Fibroblast of villous mesenchyme (primary cell): ENCODE results near the gene TNFRSF21. TPM values are rescaled to one million over a fixed set of nuclear protein-coding genes. Genes with fewer than 3 reads are reported as not detected.

Experiments
- DNase-seq: peaks from one replicate; pipeline ENCODE4 v3.0.0-alpha.2; 2010; ENCODE audit warnings: low read depth
- H3K4me3 ChIP-seq: 2 replicates; pipeline ENCODE4 v1.5.1; 2011; ENCODE audit warnings: low read depth, mild to moderate bottlenecking, low read length
- CTCF ChIP-seq: IDR thresholded peaks from 2 replicates; pipeline ENCODE4 v1.5.1; 2012; ENCODE audit warnings: low read depth, mild to moderate bottlenecking, low read length; ENCODE audit not compliant: insufficient read depth
- total RNA-seq: library from RNA; depleted of rRNA; stranded (reverse); fragments of >200 nt; gene quantifications from 2 replicates; pipeline ENCODE4 v1.2.3, GENCODE V29; 2012

Gene TNFRSF21
- total RNA-seq, 1 donor, result 43.2 TPM

GRCh38 chr6:47241742-47242482 is 67.8 kb downstream of the TNFRSF21 start:
- TF ChIP-seq CTCF, result peak; percentile 13
- peak; percentile 83 for DNase-seq
- H3K4me3 ChIP-seq, result no peak overlapping the region

GRCh38 chr6:47240277-47240890 is 69.3 kb downstream of the TNFRSF21 start:
- H3K4me3 ChIP-seq, result no peak overlapping the region
- no peak for DNase-seq
- TF ChIP-seq CTCF, result no peak

- TF ChIP-seq CTCF, result no peak
- no peak overlapping the region for H3K4me3 ChIP-seq
- no peak for DNase-seq
These were observed 70.2 kb downstream of the TNFRSF21 start for GRCh38 chr6:47239546-47239945.

GRCh38 chr6:47238456-47238995 is 71.2 kb downstream of the TNFRSF21 start:
- H3K4me3 ChIP-seq, result no peak overlapping the region
- DNase-seq, result peak; percentile 46
- no peak for TF ChIP-seq CTCF

- DNase-seq, result no peak
- H3K4me3 ChIP-seq, result no peak overlapping the region
- TF ChIP-seq CTCF, result no peak
These were observed 72.5 kb downstream of the TNFRSF21 start for GRCh38 chr6:47237196-47237595.

GRCh38 chr6:47235964-47236760 is 73.5 kb downstream of the TNFRSF21 start:
- DNase-seq, result peak; percentile 66

More at GRCh38 chr6:47235964-47236760, 73.5 kb downstream of the TNFRSF21 start:
- no peak for TF ChIP-seq CTCF
- H3K4me3 ChIP-seq, result no peak overlapping the region
